Urinary bladder (tissue), 4 donors: Measurements from ENCODE around the gene PROZ. TPM values are rescaled to one million over a fixed set of nuclear protein-coding genes. Genes with fewer than 3 reads are reported as not detected.
"Not testable (repeated sequence)": the region's sequence is repeated elsewhere in the genome, so short reads cannot be mapped to it uniquely, and the experiment has no call there.

Experiments
- DNase-seq: peaks from one replicate; pipeline ENCODE4 v3.0.0-alpha.2; 2015; ENCODE audit errors: extremely low spot score
- H3K27ac ChIP-seq: one replicate; pipeline ENCODE4 v1.5.1; 2013; ENCODE audit warnings: low read depth, mild to moderate bottlenecking, moderate library complexity
- H3K36me3 ChIP-seq: one replicate; pipeline ENCODE4 v1.6.1; 2013; ENCODE audit warnings: mild to moderate bottlenecking, moderate library complexity; ENCODE audit not compliant: insufficient read depth
- H3K4me1 ChIP-seq: one replicate; pipeline ENCODE4 v1.6.1; 2013; ENCODE audit warnings: mild to moderate bottlenecking, moderate library complexity; ENCODE audit not compliant: insufficient read depth
- H3K4me3 ChIP-seq: one replicate; pipeline ENCODE4 v1.5.1; 2013; ENCODE audit warnings: low read depth, low read length
- WGBS: extraction: QIAGEN DNeasy Blood & Tissue Kit; methylation state at CpG from one replicate; pipeline ENCODE4 v1.1.7; 2013; 5-methylcytosine and 5-hydroxymethylcytosine counted together
- polyA plus RNA-seq: library from polyadenylated mRNA; stranded (reverse); fragments of 200-250 nt; gene quantifications from one replicate; pipeline ENCODE4 v1.2.3, GENCODE V29; 2013
- total RNA-seq: library from RNA; depleted of rRNA; stranded (reverse); fragments of >200 nt; gene quantifications from one replicate; pipeline ENCODE4 v1.2.3, GENCODE V29; 2014
- donor health status: healthy with polysubstance abuse.
- donor health status: healthy.

Gene PROZ
- not detected for total RNA-seq
- polyA plus RNA-seq = not detected

GRCh38 chr13:113157929-113158747, at the start of gene PROZ:
Gene PROZ (plus strand): TSS chr13:113158648. CDS start chr13:113158661, 13 bp downstream.
- Histone ChIP-seq H3K36me3 (no peaks in the 10 kb centered on the region), H3K4me1 (no peaks in the 10 kb centered on the region), H3K27ac (no peak within 1 kb of the TSS), H3K4me3 (no peak within 1 kb of the TSS)
- WGBS = 53% methylated on average over 16 of the region's 16 CpGs
- no peak for DNase-seq

GRCh38 chr13:113109151-113110047, 49.0 kb upstream of the PROZ start:
- H3K4me1 ChIP-seq = no peaks in the 10 kb centered on the region
- H3K36me3 ChIP-seq = no peaks in the 10 kb centered on the region
- no peak overlapping the region for H3K27ac ChIP-seq
- peak overlapping the region; percentile 32 for H3K4me3 ChIP-seq
- DNase-seq = no peak
- 34% methylated on average over 73 of the region's 73 CpGs for WGBS

- H3K36me3 ChIP-seq = no peaks in the 10 kb centered on the region
- no peaks in the 10 kb centered on the region for H3K4me1 ChIP-seq
- no peak for DNase-seq
- H3K27ac ChIP-seq = no peak overlapping the region
- 1% methylated on average over 99 of the region's 99 CpGs for WGBS
- H3K4me3 ChIP-seq = peak overlapping the region; percentile 32
Observed at GRCh38 chr13:113110048-113110851, 48.2 kb upstream of the PROZ start.

GRCh38 chr13:113110852-113111315, 47.6 kb upstream of the PROZ start:
- H3K36me3 ChIP-seq = no peaks in the 10 kb centered on the region
- peak overlapping the region; percentile 32 for H3K4me3 ChIP-seq
- no peak overlapping the region for H3K27ac ChIP-seq
- WGBS = 15% methylated on average over 49 of the region's 49 CpGs
- DNase-seq = no peak
- no peaks in the 10 kb centered on the region for H3K4me1 ChIP-seq

- not testable (repeated sequence) for DNase-seq, H3K36me3 ChIP-seq, H3K4me1 ChIP-seq, H3K27ac ChIP-seq, H3K4me3 ChIP-seq
- WGBS = 90% methylated on average over 5 of the region's 5 CpGs
Observed at GRCh38 chr13:113111821-113112220, 46.6 kb upstream of the PROZ start.

GRCh38 chr13:113112475-113112874, 46.0 kb upstream of the PROZ start:
- H3K4me3 ChIP-seq, DNase-seq, H3K4me1 ChIP-seq, H3K27ac ChIP-seq, H3K36me3 ChIP-seq: not testable (repeated sequence)
- 83% methylated on average over 1 of the region's 1 CpG for WGBS

GRCh38 chr13:113112893-113113845, 45.3 kb upstream of the PROZ start:
- H3K27ac ChIP-seq = no peak overlapping the region
- 76% methylated on average over 9 of the region's 9 CpGs for WGBS
- H3K4me1 ChIP-seq = no peaks in the 10 kb centered on the region
- no peak for DNase-seq
- H3K4me3 ChIP-seq = no peak overlapping the region
- no peaks in the 10 kb centered on the region for H3K36me3 ChIP-seq

GRCh38 chr13:113113846-113114271, 44.6 kb upstream of the PROZ start:
- no peak for DNase-seq
- H3K4me3 ChIP-seq = no peak overlapping the region
- H3K27ac ChIP-seq = no peak overlapping the region
- H3K4me1 ChIP-seq = no peaks in the 10 kb centered on the region
- H3K36me3 ChIP-seq = no peaks in the 10 kb centered on the region
- 95% methylated on average over 8 of the region's 8 CpGs for WGBS

GRCh38 chr13:113114511-113115362, 43.7 kb upstream of the PROZ start:
- 91% methylated on average over 17 of the region's 17 CpGs for WGBS
- Histone ChIP-seq H3K36me3 (no peaks in the 10 kb centered on the region), H3K4me1 (no peaks in the 10 kb centered on the region), H3K4me3 (no peak overlapping the region), H3K27ac (no peak overlapping the region)
- no peak for DNase-seq

- Histone ChIP-seq H3K27ac (no peak overlapping the region), H3K4me1 (no peaks in the 10 kb centered on the region), H3K4me3 (no peak overlapping the region), H3K36me3 (no peaks in the 10 kb centered on the region)
- 83% methylated on average over 21 of the region's 21 CpGs for WGBS
- no peak for DNase-seq
Observed at GRCh38 chr13:113115363-113116205, 42.9 kb upstream of the PROZ start.

- no peaks in the 10 kb centered on the region for H3K4me1 ChIP-seq
Observed at GRCh38 chr13:113116206-113116800, 42.1 kb upstream of the PROZ start.

More at GRCh38 chr13:113116206-113116800, 42.1 kb upstream of the PROZ start:
- DNase-seq = no peak
- WGBS = 84% methylated on average over 10 of the region's 10 CpGs
- H3K27ac ChIP-seq = no peak overlapping the region
- H3K36me3 ChIP-seq = no peaks in the 10 kb centered on the region
- H3K4me3 ChIP-seq = no peak overlapping the region
